Midbrain (tissue), 1 donor: ENCODE measurements around the gene RAB19.
A peak's percentile ranks its signal among the peaks of the same experiment; 100 is the strongest.

Source experiments
- DNase-seq: peaks from one replicate; lab custom pipeline; 2025; lab: John Stamatoyannopoulos, UW

Gene RAB19

DNA sequence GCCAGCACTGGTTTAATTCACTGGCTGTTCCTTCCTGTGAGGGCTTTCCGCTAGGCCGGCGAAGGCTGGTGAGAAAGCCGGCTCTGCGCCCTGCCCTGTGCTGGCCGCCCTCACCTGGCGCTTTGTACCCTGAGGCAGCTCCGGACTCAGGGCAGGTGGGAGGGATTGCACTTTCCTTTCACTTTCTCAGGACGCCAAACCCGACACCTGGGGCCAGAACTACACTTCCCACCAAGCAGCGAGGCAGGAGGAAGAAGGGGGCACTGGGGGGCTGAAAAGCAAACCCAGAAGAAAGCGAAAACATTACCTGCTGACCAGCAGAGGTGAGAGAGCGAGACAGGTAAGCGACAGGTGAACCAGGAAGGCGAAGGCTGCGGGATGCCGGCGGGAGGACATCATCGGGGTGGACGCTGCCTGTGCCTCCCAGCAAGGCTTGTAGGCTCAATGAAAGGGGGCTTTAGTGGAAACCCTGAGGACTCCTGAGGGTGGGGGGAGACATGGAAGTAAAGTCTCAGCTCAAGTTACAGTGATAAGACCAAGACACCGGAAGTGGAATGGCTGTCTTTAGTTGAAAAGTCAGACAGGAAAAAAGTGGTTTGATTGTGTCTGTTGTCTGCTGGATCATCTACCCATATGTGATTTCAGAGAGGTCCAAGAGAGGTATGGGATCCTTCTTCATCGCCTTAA, at the start of gene RAB19:
RAB19 (plus strand) TSS at position 181 of the 687 bp plus-strand sequence. CDS start 3,589 bp downstream, outside the sequence.
- no peak for DNase-seq

- DNase-seq: no peak
Observed at GRCh38 chr7:140358024-140358411, 45.8 kb upstream of the RAB19 start.

DNA sequence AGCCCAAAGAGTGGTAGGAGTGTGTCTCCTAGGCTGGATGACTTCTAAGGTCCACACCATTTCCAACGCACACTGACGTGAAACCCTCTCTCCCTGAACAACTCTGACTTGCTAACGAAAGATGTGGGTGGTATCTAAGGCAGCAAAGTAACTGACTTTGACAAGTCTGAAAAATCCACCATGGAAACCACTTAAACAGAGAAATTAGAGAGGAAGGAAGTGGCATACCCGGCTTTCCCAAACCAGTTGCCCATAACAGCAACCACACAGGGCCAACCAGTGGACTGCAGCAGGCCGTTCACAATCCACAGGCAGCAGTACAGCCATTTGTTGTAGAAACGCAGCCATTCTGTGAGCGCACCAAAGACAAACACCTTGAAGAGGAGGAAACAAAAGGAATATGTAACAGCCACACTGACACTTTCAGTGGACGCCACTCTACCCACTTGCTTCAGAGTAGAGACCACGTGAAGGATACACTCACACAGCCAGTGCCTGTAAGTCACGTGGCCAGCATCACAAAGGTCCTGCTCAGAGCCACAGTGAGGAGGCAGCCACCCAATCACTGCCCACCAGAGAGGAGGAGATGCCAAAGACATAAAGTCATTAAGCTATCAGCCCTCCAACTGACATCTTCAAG, 45.3 kb upstream of the RAB19 start:
- no peak for DNase-seq

GRCh38 chr7:140360697-140361229, 43.1 kb upstream of the RAB19 start:
- no peak for DNase-seq

DNA sequence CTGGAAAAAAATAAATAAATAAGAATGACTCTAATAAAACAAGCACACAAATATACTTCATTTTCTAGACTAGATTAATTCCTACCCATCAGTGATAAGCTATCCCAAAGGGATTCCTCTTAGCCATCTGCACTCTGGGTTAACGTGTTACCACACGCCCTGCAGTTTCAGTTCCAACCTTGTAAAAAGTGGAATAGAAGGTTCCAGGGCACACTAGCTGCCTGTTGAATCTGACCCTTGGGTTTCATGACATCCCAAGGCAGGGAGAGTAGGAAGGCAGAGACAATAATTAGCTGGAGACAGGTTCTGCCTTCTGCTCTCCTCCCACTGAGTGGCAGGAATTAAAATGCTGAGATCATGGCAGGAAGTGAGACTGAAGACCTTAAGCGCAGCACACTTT, 39.0 kb upstream of the RAB19 start:
- DNase-seq: no peak

DNA sequence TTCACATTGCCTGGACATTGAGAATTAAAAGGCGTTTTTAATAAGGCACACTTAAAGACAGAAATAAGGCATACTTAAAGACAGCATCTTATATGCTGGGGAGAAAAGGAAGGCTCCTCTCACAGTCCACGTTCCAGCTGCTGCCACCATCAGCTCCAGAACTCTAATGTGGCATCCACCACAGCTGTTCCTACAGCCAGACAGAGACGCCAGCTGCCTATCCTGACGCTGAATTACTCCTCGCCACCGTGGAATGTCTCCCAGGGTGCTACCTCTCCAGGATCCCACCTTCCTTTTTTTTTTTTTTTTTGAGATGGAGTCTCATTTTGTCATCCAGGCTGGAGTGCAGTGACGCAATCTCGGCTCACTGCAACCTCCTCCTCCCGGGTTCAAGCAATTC, 36.3 kb upstream of the RAB19 start:
- DNase-seq: no peak

GRCh38 chr7:140369294-140369693, 34.6 kb upstream of the RAB19 start:
- DNase-seq: no peak

DNA sequence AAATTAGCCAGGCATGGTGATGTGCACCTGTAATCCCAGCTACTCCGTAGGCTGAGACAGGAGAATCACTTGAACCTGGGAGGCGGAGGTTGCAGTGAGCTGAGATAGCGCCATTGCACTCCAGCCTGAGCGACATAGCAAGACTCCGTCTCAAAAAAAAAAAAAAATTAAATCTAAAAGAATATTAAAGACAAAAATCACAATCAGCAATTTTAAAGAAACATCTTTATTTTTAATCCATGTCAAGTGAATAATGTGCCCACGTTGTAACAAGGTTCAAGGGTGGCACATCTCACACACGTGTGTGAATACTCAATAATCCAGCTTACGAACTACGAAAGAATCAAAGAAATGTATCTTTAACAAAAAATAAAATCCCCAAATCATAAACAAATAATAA, 28.5 kb upstream of the RAB19 start:
- no peak for DNase-seq

GRCh38 chr7:140375892-140376730, 27.7 kb upstream of the RAB19 start:
- DNase-seq: no peak

DNA sequence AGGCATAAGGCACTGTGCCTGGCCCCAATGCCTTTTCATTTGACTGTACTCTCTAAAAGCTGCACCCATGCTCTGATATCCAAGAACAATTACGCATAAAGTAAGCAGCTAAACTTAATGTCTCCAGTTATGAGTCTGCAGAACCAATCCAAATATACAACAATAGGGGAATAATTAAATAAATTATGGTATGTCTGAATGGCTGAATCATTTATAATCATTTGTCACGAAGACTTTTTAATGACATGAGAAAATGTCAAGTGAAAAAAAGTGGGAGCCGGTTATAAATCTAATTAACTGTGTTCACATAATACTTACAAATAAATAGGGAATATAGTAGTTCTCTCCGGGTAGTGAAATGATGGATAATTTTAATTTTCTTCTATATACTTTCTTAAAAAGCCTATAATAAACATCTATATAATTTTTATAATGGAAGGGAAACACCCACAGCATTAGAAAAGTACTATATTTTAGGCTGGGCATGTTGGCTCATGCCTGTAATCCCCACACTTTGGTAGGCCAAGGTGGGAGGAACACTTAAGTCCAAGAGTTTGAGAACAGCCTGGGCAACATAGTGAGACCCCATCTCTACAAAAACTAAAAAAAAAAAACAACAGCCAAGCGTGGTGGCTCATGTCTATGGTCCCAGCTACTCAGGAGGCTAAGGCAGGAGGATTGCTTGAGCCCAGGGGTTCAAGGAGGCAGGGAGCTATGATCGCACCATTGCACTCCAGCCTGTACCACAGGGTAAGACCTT, 19.7 kb upstream of the RAB19 start:
- no peak for DNase-seq

- DNase-seq: no peak
Observed at GRCh38 chr7:140384894-140385545, 18.8 kb upstream of the RAB19 start.

DNA sequence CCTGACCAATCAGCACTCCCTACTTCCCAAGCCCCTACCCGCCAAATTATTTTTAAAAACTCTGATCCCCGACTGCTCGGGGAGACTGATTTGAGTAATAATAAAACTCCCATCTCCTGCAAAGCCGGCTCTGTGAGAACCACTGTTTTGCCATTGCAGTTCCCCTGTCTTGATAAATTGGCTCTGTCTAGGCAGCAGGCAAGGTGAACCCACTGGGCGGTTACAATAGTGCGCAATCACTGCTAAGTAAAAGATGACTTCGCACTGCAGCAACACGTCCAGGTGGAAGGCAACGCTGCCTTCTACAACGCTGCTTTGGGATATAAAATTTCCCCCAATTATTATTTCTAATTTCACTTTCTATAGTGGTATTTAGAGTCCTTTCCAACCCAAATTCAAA, 14.4 kb upstream of the RAB19 start:
- DNase-seq: no peak

DNA sequence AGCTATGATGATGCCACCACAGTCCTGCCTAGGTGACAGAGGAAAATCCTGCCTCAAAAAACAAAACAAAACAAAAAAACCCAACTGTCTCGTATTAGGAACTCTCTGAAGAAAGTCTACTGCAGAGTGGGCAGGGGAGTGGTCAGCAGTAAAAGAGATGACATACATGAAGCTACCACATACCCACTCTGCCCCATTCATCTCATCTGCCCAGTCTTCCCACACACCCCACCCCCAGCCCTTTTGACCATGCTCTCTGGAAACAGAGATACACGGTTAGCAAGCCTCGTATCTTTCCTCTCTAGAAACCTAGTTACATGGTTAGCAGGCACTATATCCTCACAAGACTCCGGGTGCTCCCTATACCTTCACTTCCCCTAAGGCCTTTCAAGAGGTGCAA, 13.8 kb upstream of the RAB19 start:
- DNase-seq: no peak

DNA sequence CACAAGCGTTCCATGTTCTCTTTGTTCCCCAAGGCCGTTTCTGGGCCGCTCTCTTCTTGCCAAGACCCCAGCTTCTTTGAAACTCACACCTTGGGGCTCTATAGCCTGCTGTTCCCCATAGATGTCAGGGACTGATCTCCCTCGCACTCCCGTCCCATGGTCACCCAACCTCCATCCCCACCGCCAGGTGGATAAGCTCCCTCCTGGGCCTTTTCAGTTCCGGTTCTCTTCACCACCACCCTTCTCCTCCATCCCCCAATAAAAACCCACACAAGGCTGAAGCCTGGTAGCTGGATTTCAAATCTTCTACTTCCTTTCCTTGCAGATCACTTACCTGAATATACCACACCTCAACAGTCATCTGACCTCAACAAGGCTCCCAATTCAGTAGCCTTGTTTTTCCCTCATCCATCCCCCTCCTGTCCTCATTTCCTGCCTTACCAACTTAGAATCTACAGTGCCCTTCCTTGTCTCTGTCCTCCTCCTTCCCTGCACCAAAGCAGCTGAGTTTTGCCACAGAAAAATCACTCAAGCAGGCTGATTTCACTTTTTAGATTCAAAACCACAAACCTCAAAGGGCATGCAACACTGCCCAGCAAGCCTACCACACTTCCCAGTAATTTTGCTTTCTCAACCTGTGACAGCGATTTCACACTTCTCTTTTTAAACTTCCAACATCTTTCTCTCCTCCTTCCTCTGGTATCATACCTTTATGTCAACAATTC, 13.2 kb upstream of the RAB19 start:
- peak; percentile 8 for DNase-seq

DNA sequence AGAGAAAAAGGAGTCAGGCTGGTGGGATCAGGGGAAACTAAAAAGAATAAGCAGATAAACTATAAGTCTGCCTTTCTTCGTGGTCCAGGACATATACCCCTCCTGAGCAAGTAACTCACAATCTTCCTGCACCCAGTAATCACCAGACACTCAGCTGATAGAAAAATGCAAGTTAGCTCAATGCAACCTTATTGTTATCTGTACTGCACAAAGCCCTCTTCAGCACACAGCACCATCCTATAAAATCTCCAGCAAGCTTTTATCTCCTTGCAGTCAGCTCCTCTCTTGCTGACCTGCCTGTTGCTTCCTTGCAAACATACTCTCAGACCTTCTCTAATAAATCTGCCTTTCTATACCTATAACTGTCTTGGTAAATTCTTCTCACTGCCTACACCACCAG, 12.2 kb upstream of the RAB19 start:
- no peak for DNase-seq

GRCh38 chr7:140393756-140394306, 10.0 kb upstream of the RAB19 start:
- no peak for DNase-seq

GRCh38 chr7:140397784-140398750, 5.8 kb upstream of the RAB19 start, which contains the start of gene SLC37A3:
Gene SLC37A3 (minus strand): TSS chr7:140398530. CDS start chr7:140382526, 16,004 bp downstream.
- peak; percentile 84 for DNase-seq

GRCh38 chr7:140398821-140399220, 5.0 kb upstream of the RAB19 start:
- DNase-seq: no peak

DNA sequence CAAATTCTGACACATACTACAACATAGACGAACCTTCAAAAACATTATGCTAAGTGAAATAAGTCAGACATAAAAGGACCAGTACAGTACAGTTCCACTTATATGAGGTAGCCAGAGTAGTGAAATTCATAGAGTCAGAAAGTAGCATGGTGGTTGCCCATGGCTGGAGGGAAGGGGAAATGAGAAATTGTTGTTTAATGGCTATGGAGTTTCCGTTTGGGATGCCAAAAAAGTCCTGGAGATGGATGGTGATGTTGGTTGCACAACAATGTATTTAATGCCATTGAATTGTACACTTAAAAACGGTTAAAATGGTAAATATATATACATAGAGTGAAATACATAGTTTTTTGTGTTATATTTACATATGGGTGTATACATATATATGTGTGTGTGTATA, 3.5 kb upstream of the RAB19 start:
- no peak for DNase-seq
